Ovary (tissue), 3 donors: ENCODE results near the gene BRAT1.

Source experiments
- POLR2A ChIP-seq: fragments of 450-650 bp; IDR thresholded peaks from one replicate; pipeline ENCODE4 v1.6.1; 2017; ENCODE audit warnings: antibody characterized with exemption, mild to moderate bottlenecking, moderate library complexity
- TF ChIP-seq, protein P1 (sequence below), 3 donors: fragments of 450-650 bp in 2 of 3; fragments of 200-600 bp in 1 of 3; IDR thresholded peaks; one replicate each; pipeline versions ENCODE4 v1.5.1 to v1.8.0; 2016 to 2022; ENCODE audit warnings: antibody characterized with exemption in 3 of 3, mild to moderate bottlenecking in 1 of 3
- donor health status: DM: no; HTN: no; CAD: no.

DNA sequence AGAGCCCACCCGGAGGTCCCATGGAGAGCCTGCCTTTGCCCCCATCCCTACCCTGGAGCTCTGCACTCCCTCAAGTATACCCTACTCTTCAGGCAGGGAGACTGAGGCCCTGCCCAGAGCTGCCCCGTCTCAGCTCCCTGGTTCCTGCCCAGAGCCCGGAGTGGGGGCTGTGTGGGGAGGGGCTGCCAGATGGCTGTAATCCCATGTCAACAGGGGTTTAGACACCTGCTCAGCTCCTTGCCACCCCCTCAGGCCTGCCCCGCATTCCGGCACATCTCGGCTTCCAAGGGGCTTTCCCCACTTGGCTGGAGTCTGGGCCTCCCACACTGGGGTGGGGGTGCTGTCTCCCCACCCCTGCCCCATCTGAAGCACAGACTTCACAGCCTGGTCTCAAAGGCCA is 56.6 kb downstream of the BRAT1 start:
- TF ChIP-seq, protein P1, sequence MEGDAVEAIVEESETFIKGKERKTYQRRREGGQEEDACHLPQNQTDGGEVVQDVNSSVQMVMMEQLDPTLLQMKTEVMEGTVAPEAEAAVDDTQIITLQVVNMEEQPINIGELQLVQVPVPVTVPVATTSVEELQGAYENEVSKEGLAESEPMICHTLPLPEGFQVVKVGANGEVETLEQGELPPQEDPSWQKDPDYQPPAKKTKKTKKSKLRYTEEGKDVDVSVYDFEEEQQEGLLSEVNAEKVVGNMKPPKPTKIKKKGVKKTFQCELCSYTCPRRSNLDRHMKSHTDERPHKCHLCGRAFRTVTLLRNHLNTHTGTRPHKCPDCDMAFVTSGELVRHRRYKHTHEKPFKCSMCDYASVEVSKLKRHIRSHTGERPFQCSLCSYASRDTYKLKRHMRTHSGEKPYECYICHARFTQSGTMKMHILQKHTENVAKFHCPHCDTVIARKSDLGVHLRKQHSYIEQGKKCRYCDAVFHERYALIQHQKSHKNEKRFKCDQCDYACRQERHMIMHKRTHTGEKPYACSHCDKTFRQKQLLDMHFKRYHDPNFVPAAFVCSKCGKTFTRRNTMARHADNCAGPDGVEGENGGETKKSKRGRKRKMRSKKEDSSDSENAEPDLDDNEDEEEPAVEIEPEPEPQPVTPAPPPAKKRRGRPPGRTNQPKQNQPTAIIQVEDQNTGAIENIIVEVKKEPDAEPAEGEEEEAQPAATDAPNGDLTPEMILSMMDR (IDR thresholded peaks at IDR 0.05): no peak
- TF ChIP-seq POLR2A: no peak
